Measurements from ENCODE around the gene TFF2.

TFF2 gene

DNA sequence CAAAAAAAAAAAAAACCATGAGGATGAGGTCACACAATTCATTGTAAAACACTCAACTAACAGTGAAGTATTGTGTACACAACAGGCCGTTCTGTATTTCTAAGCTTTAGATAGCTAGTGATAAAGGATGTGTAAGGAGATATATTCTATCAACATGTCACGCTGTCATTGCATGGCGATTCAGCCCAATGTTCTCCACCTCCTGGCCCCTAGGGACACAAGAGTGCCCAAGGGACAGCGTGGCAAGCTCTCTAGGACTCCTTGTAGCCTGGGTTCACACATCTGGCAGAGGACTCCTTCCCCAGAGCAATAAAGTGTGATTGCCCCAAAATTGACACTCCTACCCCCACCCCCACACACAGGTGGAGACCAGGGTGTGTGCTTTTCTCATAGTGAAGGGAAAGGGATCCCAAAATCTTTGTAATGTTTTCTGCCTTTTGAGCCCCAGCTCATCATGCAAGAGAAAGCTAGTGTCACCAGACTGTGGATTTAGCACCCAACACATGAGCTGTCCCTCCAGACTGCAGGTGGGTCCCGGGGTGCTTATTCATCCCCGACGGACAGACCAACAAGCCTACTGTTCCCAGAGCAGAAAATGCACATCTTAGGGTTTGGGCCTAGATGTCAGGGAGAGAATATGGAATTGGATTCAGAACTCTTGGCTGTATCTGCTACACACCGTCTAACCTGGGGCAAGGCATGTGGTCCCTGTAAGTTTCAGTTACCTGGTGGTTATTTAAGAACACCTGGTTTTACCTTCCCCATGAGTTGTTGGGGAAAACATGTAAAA lies 33.6 kb upstream of the TFF2 start:
- DNase-seq (ENCODE audit: low read depth), result no peak

DNA sequence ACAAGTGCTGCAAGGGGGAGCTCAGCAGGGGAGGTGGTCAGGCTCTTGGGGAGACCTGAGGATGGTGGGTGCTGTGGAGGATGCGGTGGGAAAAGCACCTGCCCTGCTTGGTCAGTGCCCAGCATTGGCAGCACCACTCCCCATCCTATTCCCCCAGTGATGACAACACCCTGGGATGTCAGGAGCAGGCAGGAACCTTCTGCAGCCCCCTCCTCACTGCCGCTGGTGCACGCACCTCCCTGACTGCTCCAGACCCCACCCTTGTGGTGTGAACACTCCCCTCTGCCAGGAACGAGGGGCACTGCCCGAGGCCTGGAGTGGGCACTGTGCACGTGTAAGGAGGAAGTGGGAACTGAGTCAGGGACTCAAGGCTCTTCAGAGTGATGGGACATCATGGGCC lies 32.5 kb upstream of the TFF2 start:
- DNase-seq (ENCODE audit: low read depth), result no peak

DNA sequence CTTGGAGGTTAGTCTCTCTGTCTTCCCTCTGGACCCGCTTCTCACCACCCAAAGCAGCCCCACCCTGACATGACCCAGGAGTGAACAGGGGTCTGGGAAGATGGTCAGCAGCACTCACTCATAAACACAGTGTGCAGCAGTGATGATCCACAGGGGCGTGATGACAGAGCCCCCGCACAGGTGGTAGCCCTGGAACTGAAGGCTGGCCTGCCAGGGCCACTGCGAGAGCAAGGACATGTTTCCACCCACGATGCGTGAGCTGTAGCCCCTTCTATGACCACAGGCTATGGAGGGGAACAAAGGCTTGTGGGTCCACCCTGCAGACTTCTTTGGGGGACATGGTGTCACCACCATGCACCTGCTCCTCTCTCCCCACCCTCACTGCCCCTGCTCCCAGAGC lies 32.1 kb upstream of the TFF2 start:
- DNase-seq (ENCODE audit: low read depth), result no peak

DNA sequence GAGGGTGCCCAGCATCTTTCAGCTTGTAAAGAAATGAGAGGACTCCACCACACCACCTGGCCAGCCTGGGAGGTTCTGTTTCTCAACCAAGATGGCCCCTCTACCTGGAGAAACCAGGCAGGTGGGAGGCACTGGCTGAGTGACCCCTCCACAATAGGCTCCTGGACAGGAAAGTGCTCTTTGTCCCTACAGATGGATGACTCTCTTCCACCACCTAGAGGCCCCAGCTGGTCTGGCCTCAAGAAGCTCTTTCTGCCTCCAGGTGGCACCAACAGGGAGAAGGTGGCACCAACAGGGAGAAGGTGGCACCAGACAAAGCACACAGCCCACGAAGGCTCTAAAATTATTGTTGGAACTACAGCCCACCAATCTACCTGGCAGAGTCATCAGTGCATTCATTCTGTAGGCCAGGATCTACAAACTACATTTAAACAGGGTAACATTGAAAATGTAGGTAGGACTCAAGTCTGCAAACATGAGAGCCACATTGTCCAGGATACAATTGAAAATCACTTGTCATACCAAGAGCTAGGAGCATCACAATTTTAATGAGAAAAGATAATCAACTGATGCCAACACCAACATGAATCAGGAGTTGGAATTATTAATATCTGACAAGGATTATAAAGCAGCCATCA lies 30.7 kb upstream of the TFF2 start:
- no peak for DNase-seq (ENCODE audit: low read depth)

DNA sequence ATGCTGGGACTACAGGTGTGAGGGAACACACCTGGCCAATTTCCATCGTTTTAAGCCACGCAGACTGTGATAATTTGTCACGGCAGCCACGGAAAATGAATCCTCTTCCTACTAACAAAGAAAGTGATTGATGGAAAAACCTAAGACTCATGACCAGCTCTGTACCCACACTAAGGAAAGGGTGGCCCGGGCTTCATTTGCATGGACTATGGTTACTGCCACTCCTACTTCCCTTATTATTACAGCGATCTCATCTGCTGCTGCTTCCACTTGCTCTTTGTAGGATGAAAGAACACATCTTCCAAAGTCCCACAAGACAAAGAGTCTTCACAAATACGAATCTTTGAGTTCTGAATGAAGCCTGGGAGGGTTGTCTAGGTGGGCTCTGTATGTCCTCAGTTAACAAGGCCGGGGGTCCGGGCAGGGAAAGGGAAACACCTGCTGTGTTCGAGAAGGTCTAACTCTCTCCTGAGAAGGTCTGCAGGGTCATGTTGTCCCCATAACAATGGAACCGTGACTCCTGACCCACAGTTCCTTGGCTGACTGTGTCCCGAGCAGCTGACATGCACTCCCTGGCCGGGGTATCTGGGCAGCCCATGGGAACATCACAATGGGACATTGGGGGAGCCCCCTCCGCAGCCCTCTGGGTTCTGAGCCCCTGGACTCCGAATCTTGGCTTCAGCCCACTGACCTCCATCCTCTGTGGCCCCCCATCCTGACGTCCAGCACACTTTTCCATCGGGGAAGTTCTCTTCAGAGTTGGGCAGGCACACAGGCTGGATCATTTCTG lies 28.8 kb upstream of the TFF2 start:
- DNase-seq (ENCODE audit: low read depth), result no peak

DNA sequence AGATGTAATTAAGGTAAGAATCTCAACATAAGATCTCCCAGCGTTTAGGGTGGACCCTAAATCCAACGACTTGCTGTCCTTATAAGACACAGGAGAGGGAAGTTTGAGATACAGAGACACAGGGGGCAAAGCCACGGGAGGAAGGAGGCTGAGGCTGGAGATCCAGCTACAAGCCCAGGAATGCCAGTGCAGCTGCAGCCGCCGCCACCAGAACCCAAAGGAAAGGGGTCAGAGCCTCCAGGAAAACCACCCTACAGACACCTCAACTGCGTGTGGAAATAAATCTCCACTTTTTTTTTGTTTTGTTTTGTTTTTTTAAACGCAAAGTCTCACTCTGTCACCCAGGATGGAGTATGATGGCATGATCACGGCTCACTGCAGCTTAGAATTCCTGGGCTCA lies 27.6 kb upstream of the TFF2 start:
- no peak for DNase-seq (ENCODE audit: low read depth)

DNA sequence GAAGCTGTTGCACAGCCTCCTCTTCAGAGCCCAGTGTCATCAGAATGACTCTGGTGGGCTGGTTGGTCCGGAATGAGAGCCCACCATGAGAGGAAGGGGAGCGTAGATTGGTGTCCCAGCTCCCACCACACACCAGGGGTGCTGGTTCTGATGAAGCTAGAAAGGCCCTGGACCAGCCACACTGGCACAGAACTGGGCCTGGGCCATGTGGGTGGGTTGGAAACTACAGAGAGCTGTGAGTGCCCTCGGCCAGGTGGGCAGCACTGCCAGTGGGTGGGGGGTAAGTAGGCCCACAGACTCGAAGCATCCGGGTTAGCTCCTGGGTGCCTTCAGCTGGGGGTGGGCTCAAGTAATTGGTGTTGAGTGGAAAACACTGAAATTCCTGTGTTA lies 27.2 kb upstream of the TFF2 start:
- no peak for DNase-seq (ENCODE audit: low read depth)

DNA sequence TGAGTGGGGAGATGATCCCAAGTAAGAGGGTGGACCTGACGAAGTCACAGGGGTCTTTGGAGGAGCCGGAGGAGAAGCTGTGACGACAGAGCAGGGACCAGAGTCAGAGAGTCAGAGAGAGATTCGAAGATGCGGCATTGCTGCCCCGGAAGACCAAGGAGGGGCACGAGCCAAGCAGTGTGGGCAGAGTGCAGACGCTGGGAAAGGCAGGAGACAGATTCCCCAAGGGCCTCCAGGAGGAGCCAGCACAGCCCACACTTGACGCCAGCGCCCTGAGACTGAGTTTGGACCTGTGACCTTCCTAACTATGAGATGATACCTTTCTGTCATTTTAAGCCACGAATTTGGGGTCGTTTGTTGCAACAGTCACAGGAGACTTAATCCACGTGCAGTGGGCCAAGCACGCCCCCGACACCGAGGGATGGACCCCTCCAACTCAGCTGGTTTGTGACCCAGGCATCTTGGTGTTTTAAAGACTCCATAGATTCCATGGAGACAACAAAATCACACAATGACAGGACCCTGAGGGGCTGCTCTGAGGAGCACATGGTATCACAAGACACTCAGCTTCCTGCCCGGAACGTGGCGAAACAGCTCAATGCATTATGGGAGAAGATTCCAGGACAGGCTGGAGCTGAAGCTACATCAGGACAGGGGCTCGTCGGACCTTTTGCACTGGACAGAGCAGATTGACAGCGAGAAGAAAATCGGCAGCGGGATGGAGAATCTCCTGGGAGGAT lies 26.6 kb upstream of the TFF2 start:
- DNase-seq (ENCODE audit: low read depth), result no peak

DNA sequence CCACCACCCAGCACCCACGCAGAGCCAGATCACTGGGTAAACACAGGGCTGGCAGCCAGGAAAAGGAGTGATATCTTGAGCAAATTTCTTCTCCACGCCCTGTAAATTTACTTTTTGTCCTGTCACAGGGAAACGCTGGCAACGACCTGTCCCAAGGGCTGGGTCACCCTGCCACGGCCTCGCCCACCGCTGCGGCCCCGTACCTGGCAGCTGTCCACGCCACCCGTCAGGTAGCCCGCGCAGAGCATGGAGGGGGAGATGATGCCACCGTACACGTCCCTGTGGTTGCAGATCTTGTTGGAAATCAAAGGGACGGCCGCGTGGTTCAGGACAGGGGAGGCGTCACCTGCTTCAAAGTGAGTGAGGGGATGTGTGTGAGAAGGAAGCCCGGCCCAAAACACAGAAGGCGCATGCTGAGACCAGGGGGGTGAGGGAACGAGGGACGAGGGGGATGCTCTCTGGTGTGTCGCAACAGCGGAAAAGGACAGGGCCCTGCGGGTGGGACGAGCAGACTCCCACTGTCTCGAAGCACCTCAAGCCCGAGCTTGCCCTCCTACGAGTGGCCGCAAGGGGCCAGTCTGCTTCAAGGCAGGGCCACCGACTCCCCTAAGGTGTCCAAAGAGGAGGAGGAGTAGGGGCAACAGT lies 25.7 kb upstream of the TFF2 start:
- no peak for DNase-seq (ENCODE audit: low read depth)

DNA sequence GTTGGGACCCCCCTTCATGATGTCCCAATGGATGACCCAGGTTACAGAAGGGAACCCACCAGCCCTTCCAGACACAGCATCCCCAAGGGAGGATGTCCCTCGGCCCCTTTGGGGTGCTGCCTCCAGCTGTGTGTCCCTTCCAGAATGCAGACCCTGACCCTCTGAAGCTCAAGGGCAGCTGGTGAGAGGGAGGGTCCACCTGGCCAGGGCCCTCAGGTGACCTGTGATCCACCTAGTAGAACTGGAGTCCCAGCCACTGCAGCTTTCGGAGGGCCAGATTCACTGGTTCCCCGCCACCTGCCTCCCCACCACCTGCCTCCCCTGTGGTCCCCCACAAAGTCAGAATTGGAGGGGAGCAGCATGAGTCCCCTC lies 25.2 kb upstream of the TFF2 start:
- DNase-seq (ENCODE audit: low read depth), result no peak

DNA sequence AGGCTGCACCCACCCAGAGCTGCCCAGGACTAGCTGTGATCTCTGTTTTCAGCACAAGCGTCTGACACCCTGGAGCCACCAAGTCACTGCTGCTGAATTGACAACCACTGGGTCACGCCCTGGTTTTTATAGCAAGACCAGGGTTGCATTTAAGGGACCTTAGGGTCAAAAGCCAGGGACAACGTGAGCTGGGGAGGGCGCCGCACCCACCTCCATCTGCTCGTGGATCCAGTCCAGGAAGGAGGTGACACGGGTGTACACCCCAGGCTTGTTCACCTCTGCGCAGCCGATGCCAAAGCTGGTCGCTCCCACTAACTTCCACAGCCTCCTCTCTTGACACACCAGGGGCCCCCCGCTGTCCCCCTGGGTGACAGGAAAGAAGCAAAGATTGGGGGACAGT lies 24.7 kb upstream of the TFF2 start:
- DNase-seq (ENCODE audit: low read depth), result no peak

DNA sequence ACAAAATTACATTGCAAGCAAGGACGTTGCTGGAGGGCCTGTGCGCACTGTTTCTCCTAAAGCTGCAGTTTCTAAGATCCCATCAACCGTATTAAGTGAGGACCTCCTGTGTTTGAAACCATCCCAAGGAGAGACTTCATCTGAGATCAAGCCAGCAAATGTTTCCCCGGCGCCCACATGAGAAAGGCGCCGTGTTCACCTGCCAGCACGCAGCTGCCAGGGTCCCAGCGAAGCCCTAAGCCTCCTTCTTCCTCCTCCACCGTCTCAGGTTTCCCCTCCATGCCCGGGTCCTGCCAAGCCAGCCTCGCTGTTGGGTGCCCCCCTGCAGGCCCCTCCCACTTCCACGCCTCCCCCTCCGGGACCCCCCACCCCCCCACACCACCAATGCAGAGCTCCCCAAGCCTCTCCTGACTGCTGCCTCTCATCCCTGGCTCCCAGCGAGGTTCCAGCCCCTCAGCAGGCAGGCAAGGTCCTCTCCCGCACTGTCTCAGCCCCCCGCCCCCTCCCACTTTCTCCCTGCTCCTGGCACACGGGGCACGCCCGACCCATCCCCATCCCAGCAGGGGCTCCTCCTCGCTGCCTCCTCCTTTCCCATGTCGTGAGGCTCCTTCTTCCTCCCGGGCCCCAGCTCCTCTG lies 24.2 kb upstream of the TFF2 start:
- no peak for DNase-seq (ENCODE audit: low read depth)

DNA sequence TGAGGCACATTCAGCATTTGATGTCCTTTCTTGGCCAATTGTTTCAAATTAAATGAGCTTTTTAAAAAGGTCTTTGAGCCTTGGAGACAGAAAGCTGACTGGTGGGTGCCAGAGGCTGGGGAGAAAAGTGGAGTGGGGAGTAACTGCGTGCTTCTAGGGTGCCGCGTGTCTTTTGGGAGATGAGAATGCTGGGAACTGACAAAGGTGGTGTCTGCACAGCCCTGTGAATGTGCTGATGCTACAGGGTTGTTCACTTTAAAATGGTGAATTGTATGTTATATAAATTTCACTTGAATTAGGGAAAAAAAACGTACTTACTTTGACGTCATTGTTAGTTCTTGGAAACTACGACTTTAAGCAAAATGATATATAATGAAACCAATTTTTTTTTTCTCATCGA lies 23.7 kb upstream of the TFF2 start:
- DNase-seq (ENCODE audit: low read depth), result no peak

DNA sequence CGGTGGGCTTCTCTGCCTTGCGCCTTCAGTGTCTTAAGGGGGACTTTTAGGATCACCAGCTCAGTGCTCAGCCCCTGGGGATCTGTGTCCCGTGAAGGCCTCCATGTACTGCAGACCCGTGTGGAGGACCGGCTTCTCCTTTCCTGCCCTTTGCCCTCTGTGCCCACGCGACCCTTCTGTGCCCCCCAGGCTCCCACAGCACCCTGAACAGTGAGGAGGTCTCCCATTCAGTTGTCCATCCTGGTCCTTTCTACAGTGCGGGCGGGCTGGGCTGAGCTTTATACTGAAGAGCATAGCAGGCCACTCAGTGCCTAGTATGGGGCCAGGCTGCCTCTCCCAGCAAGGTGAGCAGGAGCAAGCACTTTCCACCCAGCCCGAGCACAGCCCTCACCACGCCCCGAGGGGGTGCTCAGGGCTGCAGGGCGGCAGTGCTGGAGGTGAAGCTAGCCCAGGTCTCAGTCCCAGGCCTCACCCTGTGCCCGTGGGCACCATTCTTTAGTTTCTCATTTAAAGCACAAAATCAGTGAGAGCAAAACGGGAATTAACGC lies 23.2 kb upstream of the TFF2 start:
- no peak for DNase-seq (ENCODE audit: low read depth)

DNA sequence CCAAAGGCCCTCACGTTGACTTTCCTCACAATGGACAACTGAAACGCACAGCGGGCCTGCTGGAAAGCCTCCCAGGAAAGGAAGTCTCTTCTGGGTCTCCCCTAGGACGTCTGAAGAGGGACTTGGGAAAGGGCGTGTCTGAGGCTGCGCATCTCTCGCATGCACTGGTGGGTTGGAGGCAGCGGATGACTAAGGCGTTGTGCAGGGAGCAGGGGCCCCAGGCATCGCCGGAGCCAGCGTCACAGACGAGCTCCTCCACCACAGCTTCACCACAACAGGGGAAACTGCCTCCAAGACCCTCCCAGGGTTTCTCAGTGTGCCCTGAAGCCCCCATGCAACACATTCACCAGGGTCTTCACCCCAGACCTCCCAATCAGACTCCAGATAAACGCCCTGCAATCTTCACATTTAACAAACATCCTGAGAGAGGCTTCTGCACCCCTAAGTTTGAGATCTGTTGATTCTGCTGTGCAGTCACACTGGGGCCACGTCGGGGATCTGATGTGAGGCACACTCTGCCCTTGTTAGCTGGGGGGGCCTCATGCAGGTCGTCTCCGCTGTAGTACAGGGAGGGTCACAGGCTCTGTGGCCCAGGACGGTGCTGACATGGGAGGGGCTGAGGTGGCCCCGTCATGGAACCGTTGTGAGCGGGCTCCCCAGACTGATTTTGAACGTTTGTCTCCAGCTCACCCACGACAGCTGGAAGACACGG lies 22.6 kb upstream of the TFF2 start:
- DNase-seq (ENCODE audit: low read depth), result no peak

DNA sequence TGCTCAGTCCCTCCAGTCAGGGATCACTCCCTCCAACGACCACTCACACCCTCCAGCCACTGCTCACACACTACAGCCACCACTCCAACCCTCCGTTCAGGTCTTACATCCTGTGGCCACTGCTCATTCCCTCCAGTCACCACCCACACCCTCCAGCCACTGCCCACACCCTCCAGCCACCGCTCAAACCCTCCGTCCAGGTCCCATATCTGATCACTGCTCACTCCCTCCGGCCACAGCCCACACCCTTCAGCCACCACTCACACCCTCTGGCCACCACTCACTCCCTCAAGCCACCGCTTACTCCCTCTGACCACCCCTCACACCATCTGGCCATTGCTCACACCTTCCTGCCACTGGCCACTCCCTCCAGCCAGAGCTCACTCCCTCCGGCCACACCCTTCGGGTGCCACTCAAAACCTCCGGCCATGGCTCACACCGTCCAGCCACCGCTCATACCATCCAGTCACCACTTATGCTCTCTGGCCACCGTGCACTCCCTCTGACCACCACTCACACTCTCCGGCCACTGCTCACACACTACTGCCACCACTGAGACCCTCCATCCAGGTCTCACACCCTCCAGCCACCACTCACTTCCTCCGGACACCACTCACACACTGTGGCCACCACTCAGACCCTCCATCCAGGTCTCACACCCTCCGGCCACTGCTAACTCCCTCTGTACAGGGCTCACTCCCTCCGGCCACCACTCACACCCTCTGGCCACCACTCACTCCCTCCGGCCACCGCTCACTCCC lies 20.3 kb upstream of the TFF2 start:
- DNase-seq (ENCODE audit: low read depth), result no peak

DNA sequence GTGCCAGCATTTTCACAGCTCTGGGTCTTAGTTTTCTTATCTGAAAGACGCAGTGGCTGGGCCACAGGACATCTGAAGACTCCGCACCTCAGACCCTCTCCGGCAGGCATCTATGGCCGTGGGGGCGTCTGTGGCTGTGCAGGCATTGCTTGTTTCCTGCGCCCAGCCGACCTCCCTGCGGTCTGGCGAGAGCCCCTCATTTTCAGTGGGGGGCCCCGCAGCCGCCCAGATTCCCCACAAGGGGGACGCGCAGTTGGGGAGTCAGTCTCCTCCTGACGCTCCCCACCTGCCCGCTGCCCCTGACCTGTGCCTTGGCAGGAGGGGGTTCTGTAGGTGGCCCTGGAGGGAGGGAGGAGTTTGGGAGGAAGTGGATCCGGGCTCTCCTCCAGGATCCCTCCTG lies 19.0 kb upstream of the TFF2 start:
- DNase-seq (ENCODE audit: low read depth), result no peak

DNA sequence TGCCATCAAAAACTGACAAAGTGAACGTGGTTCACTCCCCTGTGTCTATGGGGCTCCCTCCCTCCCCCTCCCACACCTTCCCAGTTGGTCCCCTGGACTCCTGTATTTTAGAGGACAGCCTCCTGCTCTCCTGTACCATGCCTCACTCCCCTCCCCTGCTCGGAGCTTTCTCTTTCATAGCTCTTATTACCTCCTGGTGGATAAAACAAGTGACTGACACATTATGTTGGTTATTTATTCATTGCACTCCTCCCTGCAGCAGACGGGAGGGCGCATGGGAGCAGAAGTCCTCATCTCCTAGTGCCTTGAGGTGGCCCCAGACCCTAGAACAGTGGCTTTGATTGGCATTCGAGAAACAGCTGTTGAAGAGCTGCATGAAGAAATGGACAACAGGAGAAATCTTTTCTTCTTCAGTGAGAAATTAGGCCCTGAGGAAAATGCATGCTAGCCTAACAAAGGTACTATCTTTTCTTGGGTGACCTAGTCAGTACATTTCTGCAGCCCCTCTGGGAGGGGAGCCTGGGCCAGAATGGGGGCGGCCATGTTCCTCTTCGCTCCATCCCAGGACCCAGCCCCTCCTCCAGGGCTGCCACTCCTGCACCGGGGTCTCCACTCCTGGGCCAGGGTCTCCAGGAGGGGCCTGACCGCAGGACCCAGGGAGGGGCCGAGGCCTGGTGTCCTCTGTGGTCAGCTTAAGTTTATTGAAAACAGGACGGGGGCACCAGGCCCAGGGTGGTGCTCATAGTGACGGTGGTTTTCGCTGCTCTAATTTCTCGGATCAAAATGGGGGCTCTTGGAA lies 16.8 kb upstream of the TFF2 start:
- DNase-seq (ENCODE audit: low read depth), result no peak
